ENCODE measurements around the gene ATG2B. TPM values are rescaled to one million over a fixed set of nuclear protein-coding genes. Genes with fewer than 3 reads are reported as not detected.

The ATG2B gene
- total RNA-seq, 1 donor from 2014 or later: 19.9 TPM

GRCh38 chr14:96231526-96232130 lies 131.5 kb downstream of the ATG2B start:
- no peaks in the 10 kb centered on the region for H3K36me3 Mint-ChIP-seq
- no peak for TF ChIP-seq CTCF (conservative IDR thresholded peaks at IDR 0.05)
- H3K9me3 Mint-ChIP-seq: no peaks in the 10 kb centered on the region
- no peaks in the 10 kb centered on the region for H3K27me3 Mint-ChIP-seq
- no peak overlapping the region for H3K4me3 Mint-ChIP-seq
- DNase-seq (ENCODE audit: extremely low spot score, unreplicated experiment): no peak
- H3K4me1 Mint-ChIP-seq (ENCODE audit: unreplicated experiment): no peaks in the 10 kb centered on the region
- H3K27ac Mint-ChIP-seq: no peak overlapping the region

GRCh38 chr14:96231056-96231455 lies 132.1 kb downstream of the ATG2B start:
- Mint-ChIP-seq H3K27ac (no peak overlapping the region), H3K27me3 (no peaks in the 10 kb centered on the region), H3K4me1 (ENCODE audit: unreplicated experiment) (no peaks in the 10 kb centered on the region), H3K9me3 (no peaks in the 10 kb centered on the region), H3K4me3 (no peak overlapping the region), H3K36me3 (no peaks in the 10 kb centered on the region)
- TF ChIP-seq CTCF (conservative IDR thresholded peaks at IDR 0.05): no peak
- DNase-seq (ENCODE audit: extremely low spot score, unreplicated experiment): no peak

- no peak for TF ChIP-seq CTCF (conservative IDR thresholded peaks at IDR 0.05)
- Mint-ChIP-seq H3K4me3 (no peak overlapping the region), H3K4me1 (ENCODE audit: unreplicated experiment) (no peaks in the 10 kb centered on the region)
Observed at GRCh38 chr14:96229315-96229714, 133.8 kb downstream of the ATG2B start.

More at GRCh38 chr14:96229315-96229714, 133.8 kb downstream of the ATG2B start:
- Mint-ChIP-seq H3K27ac (no peak overlapping the region), H3K36me3 (no peaks in the 10 kb centered on the region), H3K27me3 (no peaks in the 10 kb centered on the region), H3K9me3 (no peaks in the 10 kb centered on the region)
- DNase-seq (ENCODE audit: extremely low spot score, unreplicated experiment): no peak

Other genes with a start within 250 kb of the ATG2B start
- gene BDKRB2, start 158.5 kb downstream of the ATG2B start, total RNA-seq (ENCODE audit: low replicate concordance): 2.1 and 3.6 TPM in 2 replicates
- gene BDKRB1, start 107.1 kb downstream of the ATG2B start, total RNA-seq (ENCODE audit: low replicate concordance): 0.62 TPM in 1 of 2 replicates, not detected in the other
- 21.3 and 30.1 TPM in 2 replicates for gene GSKIP, start 185 bp upstream of the ATG2B start, total RNA-seq (ENCODE audit: low replicate concordance)
- 2.5 and 3.1 TPM in 2 replicates for gene AK7, start 28.8 kb upstream of the ATG2B start, total RNA-seq (ENCODE audit: low replicate concordance)
- 184 and 210 TPM in 2 replicates for gene PAPOLA, start 139.0 kb upstream of the ATG2B start, total RNA-seq (ENCODE audit: low replicate concordance)